Skeletal muscle tissue (tissue), 4 donors: Measurements from ENCODE around the gene PRMT3. TPM values are rescaled to one million over a fixed set of nuclear protein-coding genes. Genes with fewer than 3 reads are reported as not detected.

Source experiments
- H3K27ac ChIP-seq: one replicate; pipeline ENCODE4 v1.7.0; 2013; ENCODE audit warnings: mild to moderate bottlenecking, low read depth, low read length, inconsistent platforms
- H3K27me3 ChIP-seq, 3 donors: one replicate each; pipeline ENCODE4 v1.7.0; 2013; ENCODE audit warnings: low read length in 3 of 3; ENCODE audit not compliant: control insufficient read depth in 3 of 3, insufficient read depth in 3 of 3
- H3K36me3 ChIP-seq, 3 donors: one replicate each; pipeline ENCODE4 v1.7.0; 2013; ENCODE audit warnings: low read length in 3 of 3; ENCODE audit not compliant: control insufficient read depth in 3 of 3, insufficient read depth in 3 of 3
- H3K4me1 ChIP-seq, 3 donors: one replicate each; pipeline ENCODE4 v1.7.0; 2013; ENCODE audit warnings: low read length in 3 of 3, mild to moderate bottlenecking in 3 of 3; ENCODE audit not compliant: control insufficient read depth in 3 of 3, insufficient read depth in 3 of 3
- H3K4me3 ChIP-seq, 3 donors: one replicate each; pipeline ENCODE4 v1.7.0; 2013; ENCODE audit warnings: low read length in 3 of 3
- H3K9ac ChIP-seq, 3 donors: one replicate each; pipeline ENCODE4 v1.7.0; 2013; ENCODE audit warnings: low read length in 3 of 3, mild to moderate bottlenecking in 3 of 3, moderate library complexity in 2 of 3, low read depth in 1 of 3
- H3K9me3 ChIP-seq, 3 donors: one replicate each; pipeline ENCODE4 v1.7.0; 2013; ENCODE audit warnings: low read length in 3 of 3; ENCODE audit not compliant: control insufficient read depth in 3 of 3
- total RNA-seq: library from RNA; depleted of rRNA; stranded (reverse); fragments of >200 nt; gene quantifications from one replicate; pipeline ENCODE4 v1.2.3, GENCODE V29; 2014
- donor health status: Osteomylitis.

PRMT3 gene
- total RNA-seq, 1 donor from 2014 or later, result 17.2 TPM

GRCh38 chr11:20497124-20497792, 109.7 kb downstream of the PRMT3 start:
- Histone ChIP-seq H3K4me1 (no peaks in the 10 kb centered on the region), H3K36me3 (peaks cover 0 to 8% (median 7%) of the 10 kb centered on the region in 3 donors), H3K9me3 (no peaks in the 10 kb centered on the region), H3K27me3 (no peaks in the 10 kb centered on the region), H3K4me3 (no peak overlapping the region), H3K9ac (no peak overlapping the region), H3K27ac (no peak overlapping the region)

DNA sequence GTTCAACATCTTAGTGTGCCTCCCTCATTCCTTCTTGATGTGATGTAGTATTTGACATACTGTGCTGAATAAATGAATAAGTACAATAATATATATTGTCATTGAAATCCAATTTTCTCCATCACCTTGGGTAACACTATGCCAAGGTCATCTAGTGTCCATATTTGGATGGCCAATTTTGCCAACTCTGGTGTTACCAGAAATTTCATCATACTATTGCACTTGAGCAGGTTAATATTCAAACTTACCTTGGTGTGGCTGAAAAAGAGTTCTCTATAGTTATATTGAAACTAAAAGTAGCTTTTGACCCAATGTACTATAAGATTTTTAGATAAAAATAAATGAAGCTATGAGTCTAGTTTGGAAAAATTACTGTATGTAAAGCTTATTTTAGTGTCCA, 113.7 kb downstream of the PRMT3 start:
- Histone ChIP-seq H3K9me3 (no peaks in the 10 kb centered on the region), H3K4me1 (no peaks in the 10 kb centered on the region), H3K36me3 (peaks cover 0 to 8% (median 2%) of the 10 kb centered on the region in 3 donors), H3K27me3 (no peaks in the 10 kb centered on the region), H3K9ac (no peak overlapping the region), H3K4me3 (no peak overlapping the region), H3K27ac (no peak overlapping the region)

- peaks cover 0 to 8% (median 0%) of the 10 kb centered on the region in 3 donors for H3K36me3 ChIP-seq
- no peaks in the 10 kb centered on the region for H3K4me1 ChIP-seq
- H3K9ac ChIP-seq, result no peak overlapping the region
- H3K4me3 ChIP-seq, result no peak overlapping the region
- no peaks in the 10 kb centered on the region for H3K27me3 ChIP-seq
- H3K27ac ChIP-seq, result no peak overlapping the region
- H3K9me3 ChIP-seq, result no peaks in the 10 kb centered on the region
Measured at GRCh38 chr11:20501971-20502370, 114.5 kb downstream of the PRMT3 start.

GRCh38 chr11:20511982-20512381, 124.5 kb downstream of the PRMT3 start:
- Histone ChIP-seq H3K9ac (no peak overlapping the region), H3K4me1 (no peaks in the 10 kb centered on the region), H3K27ac (no peak overlapping the region), H3K27me3 (no peaks in the 10 kb centered on the region), H3K9me3 (no peaks in the 10 kb centered on the region), H3K4me3 (no peak overlapping the region), H3K36me3 (peaks cover 0 to 3% (median 0%) of the 10 kb centered on the region in 3 donors)

DNA sequence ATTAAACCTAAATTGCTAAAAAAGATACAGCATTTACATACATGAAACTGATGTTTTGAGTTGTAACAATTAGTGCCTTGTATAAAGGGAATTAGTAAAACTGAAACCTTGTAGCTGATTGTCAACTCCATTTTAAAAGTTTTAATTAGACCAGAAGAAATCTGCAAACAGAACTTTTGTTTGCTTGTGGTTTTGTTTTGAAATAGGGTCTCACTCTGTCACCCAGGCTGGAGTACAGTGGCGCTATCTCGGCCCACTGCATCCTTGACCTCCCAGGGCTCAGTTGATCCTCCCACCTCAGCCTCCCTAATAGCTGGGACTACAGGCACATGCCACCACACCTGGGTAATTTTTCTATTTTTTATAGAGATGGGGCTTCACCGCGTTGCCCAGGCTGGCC, 125.4 kb downstream of the PRMT3 start:
- Histone ChIP-seq H3K9me3 (no peaks in the 10 kb centered on the region), H3K4me1 (no peaks in the 10 kb centered on the region), H3K27me3 (no peaks in the 10 kb centered on the region), H3K36me3 (peaks cover 0 to 3% (median 0%) of the 10 kb centered on the region in 3 donors), H3K9ac (no peak overlapping the region), H3K4me3 (no peak overlapping the region), H3K27ac (no peak overlapping the region)

DNA sequence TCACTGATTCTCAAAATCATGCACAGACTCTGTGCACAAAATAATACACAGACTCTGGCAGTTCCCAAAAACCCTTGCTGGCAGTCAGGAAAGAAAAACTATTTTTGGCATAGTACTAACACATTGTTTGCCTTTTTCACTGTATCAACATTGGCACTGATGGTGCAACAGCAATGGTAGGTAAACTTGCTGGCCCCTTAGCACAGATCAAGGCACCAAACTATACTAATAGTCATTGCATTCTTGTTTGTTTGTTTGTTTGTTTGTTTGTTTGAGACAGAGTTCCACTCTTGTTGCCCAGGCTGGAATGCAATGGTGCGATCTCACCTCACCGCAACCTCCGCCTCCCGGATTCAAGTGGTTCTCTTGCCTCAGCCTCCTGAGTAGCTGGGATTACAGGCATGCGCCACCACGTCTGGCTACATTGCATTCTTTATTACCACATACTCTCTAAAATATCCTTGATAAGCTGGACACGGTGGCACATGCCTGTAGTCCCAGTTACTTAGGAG, 130.9 kb downstream of the PRMT3 start:
- Histone ChIP-seq H3K4me1 (no peaks in the 10 kb centered on the region), H3K27me3 (no peaks in the 10 kb centered on the region), H3K27ac (no peak overlapping the region), H3K9ac (no peak overlapping the region), H3K4me3 (no peak overlapping the region), H3K36me3 (no peaks in the 10 kb centered on the region), H3K9me3 (no peaks in the 10 kb centered on the region)

GRCh38 chr11:20522536-20522935, 135.0 kb downstream of the PRMT3 start:
- H3K4me3 ChIP-seq, result no peak overlapping the region
- no peaks in the 10 kb centered on the region for H3K27me3 ChIP-seq
- no peaks in the 10 kb centered on the region for H3K36me3 ChIP-seq
- H3K27ac ChIP-seq, result no peak overlapping the region
- no peaks in the 10 kb centered on the region for H3K9me3 ChIP-seq
- H3K4me1 ChIP-seq, result no peaks in the 10 kb centered on the region
- no peak overlapping the region for H3K9ac ChIP-seq

GRCh38 chr11:20529757-20530156, 142.2 kb downstream of the PRMT3 start:
- Histone ChIP-seq H3K27ac (no peak overlapping the region), H3K4me3 (no peak overlapping the region), H3K9ac (no peak overlapping the region), H3K36me3 (no peaks in the 10 kb centered on the region), H3K4me1 (no peaks in the 10 kb centered on the region), H3K9me3 (no peaks in the 10 kb centered on the region), H3K27me3 (no peaks in the 10 kb centered on the region)

GRCh38 chr11:20530942-20531703, 143.6 kb downstream of the PRMT3 start:
- no peaks in the 10 kb centered on the region for H3K4me1 ChIP-seq
- no peak overlapping the region for H3K4me3 ChIP-seq
- no peak overlapping the region for H3K27ac ChIP-seq
- H3K36me3 ChIP-seq, result no peaks in the 10 kb centered on the region
- H3K9me3 ChIP-seq, result no peaks in the 10 kb centered on the region
- H3K9ac ChIP-seq, result no peak overlapping the region
- no peaks in the 10 kb centered on the region for H3K27me3 ChIP-seq

GRCh38 chr11:20535271-20535881, 147.9 kb downstream of the PRMT3 start:
- Histone ChIP-seq H3K9ac (no peak overlapping the region), H3K27me3 (peaks cover 0 to 2% (median 0%) of the 10 kb centered on the region in 3 donors), H3K9me3 (peaks cover 0 to 4% (median 0%) of the 10 kb centered on the region in 3 donors), H3K36me3 (no peaks in the 10 kb centered on the region), H3K4me3 (no peak overlapping the region), H3K27ac (no peak overlapping the region), H3K4me1 (no peaks in the 10 kb centered on the region)
